CD4-positive, alpha-beta T cell treated with Interleukin-4 for 1 hour (primary cell): ENCODE results near the gene TYMP.

Source experiments
- DNase-seq, 2 donors: peaks; one replicate each; pipeline ENCODE4 v3.0.0-alpha.2; 2020 to 2022

TYMP gene

GRCh38 chr22:50562523-50563412 is 33.0 kb upstream of the TYMP start, which contains the start of gene SYCE3:
Gene SYCE3, minus strand, starts transcription at chr22:50562919. Its CDS starts 6,514 bp downstream, at chr22:50556405.
- DNase-seq: peak; percentile 96 to 98

- peak in 1 of 2 donors; percentile 36 for DNase-seq
Observed at GRCh38 chr22:50561401-50562358, 31.9 kb upstream of the TYMP start.

- DNase-seq: no peak
Observed at GRCh38 chr22:50560034-50560433, 30.2 kb upstream of the TYMP start.

GRCh38 chr22:50556703-50557102 is 26.9 kb upstream of the TYMP start:
- DNase-seq: no peak

- no peak for DNase-seq
Observed at GRCh38 chr22:50553310-50553709, 23.5 kb upstream of the TYMP start.

- no peak for DNase-seq
Observed at GRCh38 chr22:50551160-50551752, 21.4 kb upstream of the TYMP start.

GRCh38 chr22:50550395-50550794 is 20.6 kb upstream of the TYMP start:
- no peak for DNase-seq

- DNase-seq: no peak
Observed at GRCh38 chr22:50548921-50549790, 19.3 kb upstream of the TYMP start.

GRCh38 chr22:50548040-50548920 is 18.5 kb upstream of the TYMP start:
- peak; percentile 49 to 58 for DNase-seq

GRCh38 chr22:50547263-50547985 is 17.6 kb upstream of the TYMP start:
- no peak for DNase-seq

- no peak for DNase-seq
Observed at GRCh38 chr22:50546326-50547262, 16.8 kb upstream of the TYMP start.

GRCh38 chr22:50545522-50546325 is 15.9 kb upstream of the TYMP start, which contains the start of gene KLHDC7B:
Gene KLHDC7B, plus strand, starts transcription at chr22:50545899. Its CDS starts 345 bp downstream, at chr22:50546244.
- no peak for DNase-seq

- DNase-seq: peak in 1 of 2 donors; percentile 48
Observed at GRCh38 chr22:50544746-50545253, 15.0 kb upstream of the TYMP start.

GRCh38 chr22:50544078-50544745 is 14.4 kb upstream of the TYMP start:
- peak; percentile 86 to 89 for DNase-seq

GRCh38 chr22:50542416-50542927 is 12.7 kb upstream of the TYMP start:
- DNase-seq: peak in 1 of 2 donors; percentile 78

- peak; percentile 43 to 79 for DNase-seq
Observed at GRCh38 chr22:50541667-50542026, 11.8 kb upstream of the TYMP start.

GRCh38 chr22:50540381-50540780 is 10.6 kb upstream of the TYMP start:
- DNase-seq: no peak
